ENCODE measurements around the gene RNF41. TPM values are rescaled to one million over a fixed set of nuclear protein-coding genes. Genes with fewer than 3 reads are reported as not detected.

Gene RNF41
- polyA plus RNA-seq, 1 experiment = 338 TPM

DNA sequence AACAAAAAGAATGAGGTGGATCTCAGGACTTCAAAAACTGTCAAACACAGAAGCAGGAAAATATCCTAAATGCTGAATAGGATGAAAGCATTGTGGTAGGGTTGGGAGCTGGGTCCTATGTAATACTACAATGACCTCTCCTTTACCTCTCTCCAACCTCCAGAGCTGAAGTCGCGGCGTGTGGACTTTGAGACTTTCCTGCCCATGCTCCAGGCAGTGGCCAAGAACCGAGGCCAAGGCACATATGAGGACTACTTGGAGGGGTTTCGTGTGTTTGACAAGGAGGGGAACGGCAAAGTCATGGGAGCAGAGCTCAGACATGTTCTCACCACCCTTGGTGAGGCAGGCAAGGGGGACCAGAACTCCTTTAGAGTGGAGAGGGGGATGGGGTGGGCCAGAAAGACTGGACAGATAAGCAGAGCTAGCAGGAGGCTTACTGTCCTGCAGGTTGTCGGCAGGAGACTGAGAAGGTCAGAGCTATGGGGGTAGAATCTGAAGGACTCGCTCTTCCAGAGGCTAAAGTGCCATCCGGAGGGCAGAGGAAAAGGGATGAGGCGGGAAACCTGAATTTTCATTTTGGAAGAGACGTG is 66.4 kb downstream of the RNF41 start:
- DNase-seq (ENCODE audit: low read depth) = no peak
- Histone ChIP-seq H3K27me3 (ENCODE audit: control insufficient read depth, insufficient read depth, low read length) (no peaks in the 10 kb centered on the region), H3K36me3 (ENCODE audit: control insufficient read depth, insufficient read depth, low read length) (peaks cover 10% of the 10 kb centered on the region), H3K4me3 (ENCODE audit: low read depth, low read length) (no peak overlapping the region)
- POLR2A ChIA-PET = no interaction called here
- CTCF ChIA-PET = interaction anchor here (1.6 to 2.8 kb wide), 4 partner anchors 28 to 36 kb away, joined by 3 to 10 read pairs (median 7); partner anchors contain the start of genes ESYT1 and SMARCC2
- no peak for TF ChIP-seq CTCF (IDR thresholded peaks at IDR 0.05; ENCODE audit: insufficient read depth, low read depth, low read length)

GRCh38 chr12:56154818-56155217 is 66.9 kb downstream of the RNF41 start:
- ChIA-PET CTCF (interaction anchor here (1.6 to 2.8 kb wide), 4 partner anchors 28 to 35 kb away, joined by 3 to 10 read pairs (median 7); partner anchors contain the start of genes ESYT1 and SMARCC2), POLR2A (no interaction called here)
- DNase-seq (ENCODE audit: low read depth) = no peak
- peaks cover 5% of the 10 kb centered on the region for H3K36me3 ChIP-seq (ENCODE audit: control insufficient read depth, insufficient read depth, low read length)
- TF ChIP-seq CTCF (IDR thresholded peaks at IDR 0.05; ENCODE audit: insufficient read depth, low read depth, low read length) = no peak
- H3K4me3 ChIP-seq (ENCODE audit: low read depth, low read length) = no peak overlapping the region
- no peaks in the 10 kb centered on the region for H3K27me3 ChIP-seq (ENCODE audit: control insufficient read depth, insufficient read depth, low read length)

DNA sequence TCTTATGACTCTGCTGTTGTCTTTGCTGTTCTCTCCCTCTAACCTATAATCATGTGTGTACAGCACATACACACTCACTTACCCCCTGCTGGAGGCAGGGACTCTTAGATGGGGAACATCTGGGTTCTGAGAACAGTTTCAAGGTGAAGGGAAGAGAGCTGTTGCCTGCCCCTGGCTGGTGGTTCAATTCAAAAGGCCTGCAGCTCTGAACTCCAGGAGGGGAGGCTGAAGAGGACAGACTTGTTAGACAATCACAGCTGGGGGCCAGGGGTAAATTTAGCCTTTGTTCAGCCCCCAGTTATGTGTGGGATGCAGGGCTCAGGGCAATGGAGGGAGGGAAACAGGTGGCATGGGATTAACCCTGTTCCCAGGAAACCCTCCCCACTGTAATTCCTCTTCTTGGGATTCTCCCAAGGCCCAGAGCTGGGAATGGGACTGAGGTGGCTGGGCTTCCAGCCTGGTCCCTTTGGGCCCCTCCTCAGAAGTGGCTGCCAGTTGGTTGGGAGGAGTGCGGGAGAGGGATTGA is 67.4 kb downstream of the RNF41 start:
- DNase-seq (ENCODE audit: low read depth) = no peak
- Histone ChIP-seq H3K27me3 (ENCODE audit: control insufficient read depth, insufficient read depth, low read length) (no peaks in the 10 kb centered on the region), H3K36me3 (ENCODE audit: control insufficient read depth, insufficient read depth, low read length) (peaks cover 2% of the 10 kb centered on the region; the same call in 1 of the 2 replicates), H3K4me3 (ENCODE audit: low read depth, low read length) (no peak overlapping the region)
- ChIA-PET CTCF (interaction anchor here (1.6 to 2.8 kb wide), 4 partner anchors 27 to 35 kb away, joined by 3 to 10 read pairs (median 7); partner anchors contain the start of genes ESYT1 and SMARCC2), POLR2A (no interaction called here)
- no peak for TF ChIP-seq CTCF (IDR thresholded peaks at IDR 0.05; ENCODE audit: insufficient read depth, low read depth, low read length)

DNA sequence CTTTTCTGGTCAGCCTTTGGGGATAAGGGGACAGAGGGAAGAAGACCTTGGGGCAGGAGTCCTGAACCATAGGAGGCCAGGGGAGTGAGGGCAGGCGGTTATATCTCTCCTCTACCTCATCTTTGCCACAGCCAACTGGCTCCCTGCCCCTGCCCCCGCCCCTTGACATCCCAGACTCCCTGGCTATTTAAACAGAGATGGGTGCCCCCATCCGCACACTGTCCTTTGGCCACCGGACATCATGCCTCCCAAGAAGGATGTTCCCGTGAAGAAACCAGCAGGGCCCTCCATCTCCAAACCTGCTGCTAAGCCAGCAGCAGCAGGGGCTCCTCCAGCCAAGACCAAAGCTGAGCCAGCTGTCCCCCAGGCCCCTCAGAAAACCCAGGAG is 68.0 kb downstream of the RNF41 start:
- DNase-seq (ENCODE audit: low read depth) = no peak
- CTCF ChIA-PET = interaction anchor here (1.8 kb wide), 1 partner anchor 36 kb away, joined by 7 read pairs; the partner anchor contains the start of gene SMARCC2
- POLR2A ChIA-PET = no interaction called here
- Histone ChIP-seq H3K27me3 (ENCODE audit: control insufficient read depth, insufficient read depth, low read length) (no peaks in the 10 kb centered on the region), H3K4me3 (ENCODE audit: low read depth, low read length) (no peak overlapping the region), H3K36me3 (ENCODE audit: control insufficient read depth, insufficient read depth, low read length) (peaks cover 2% of the 10 kb centered on the region; the same call in 1 of the 2 replicates)
- TF ChIP-seq CTCF (IDR thresholded peaks at IDR 0.05; ENCODE audit: insufficient read depth, low read depth, low read length) = no peak

- TF ChIP-seq CTCF (IDR thresholded peaks at IDR 0.05; ENCODE audit: insufficient read depth, low read depth, low read length) = no peak
- H3K36me3 ChIP-seq (ENCODE audit: control insufficient read depth, insufficient read depth, low read length) = peaks cover 2% of the 10 kb centered on the region; the same call in 1 of the 2 replicates
- POLR2A ChIA-PET = no interaction called here
- DNase-seq (ENCODE audit: low read depth) = no peak
- H3K4me3 ChIP-seq (ENCODE audit: low read depth, low read length) = peak overlapping the region; percentile 57
- CTCF ChIA-PET = no interaction called here
- H3K27me3 ChIP-seq (ENCODE audit: control insufficient read depth, insufficient read depth, low read length) = no peaks in the 10 kb centered on the region
Observed at GRCh38 chr12:56152756-56153677, 68.7 kb downstream of the RNF41 start.
